G401 (cell line): ENCODE measurements around the gene C11orf86. TPM values are rescaled to one million over a fixed set of nuclear protein-coding genes. Genes with fewer than 3 reads are reported as not detected.
A peak's percentile ranks its signal among the peaks of the same experiment; 100 is the strongest.
"Not testable (repeated sequence)": the region's sequence is repeated elsewhere in the genome, so short reads cannot be mapped to it uniquely, and the experiment has no call there.

Experiments
- DNase-seq: peaks from one replicate; pipeline ENCODE4 v3.0.0-alpha.2; 2015; ENCODE audit warnings: low spot score
- in situ Hi-C: cut with HindIII; loops from 2 replicates; pipeline ENCODE4 v1.10.0; 2016; ENCODE audit warnings: low sequenced_read_pairs, mixed read lengths
- total RNA-seq: library from RNA; depleted of rRNA; stranded (reverse); fragments of >200 nt; shearing (Covaris generic); gene quantifications from 2 replicates; pipeline ENCODE4 v1.2.3, GENCODE V29; 2014; rRNA removed

C11orf86 gene
- not detected in 2 replicates for total RNA-seq

GRCh38 chr11:66974724-66975404, at the start of gene C11orf86:
C11orf86 (plus strand) TSS chr11:66975304; CDS start chr11:66975363, 59 bp downstream.
- in situ Hi-C loops = loop anchor here (5.0 kb wide), 1 partner anchor 48 kb away; no protein-coding TSS in a partner anchor
- no peak for DNase-seq

- no peak for DNase-seq
- in situ Hi-C loops = loop anchor here (5.0 kb wide), 1 partner anchor 43 kb away; no protein-coding TSS in a partner anchor
Observed at GRCh38 chr11:66929753-66930152, 45.4 kb upstream of the C11orf86 start.

- in situ Hi-C loops = no loop called here
- DNase-seq = no peak
Observed at GRCh38 chr11:66932543-66932942, 42.6 kb upstream of the C11orf86 start.

- in situ Hi-C loops = no loop called here
- DNase-seq = no peak
Observed at GRCh38 chr11:66933531-66933930, 41.6 kb upstream of the C11orf86 start.

GRCh38 chr11:66934950-66935779, 39.9 kb upstream of the C11orf86 start:
- in situ Hi-C loops = no loop called here
- peak; percentile 59 for DNase-seq

GRCh38 chr11:66936311-66936711, 38.8 kb upstream of the C11orf86 start:
- in situ Hi-C loops = no loop called here
- DNase-seq = no peak

- no peak for DNase-seq
- in situ Hi-C loops = no loop called here
Observed at GRCh38 chr11:66937193-66937733, 37.8 kb upstream of the C11orf86 start.

- no peak for DNase-seq
- in situ Hi-C loops = no loop called here
Observed at GRCh38 chr11:66938582-66939135, 36.4 kb upstream of the C11orf86 start.

- in situ Hi-C loops = no loop called here
Observed at GRCh38 chr11:66950112-66950535, 25.0 kb upstream of the C11orf86 start.

GRCh38 chr11:66951135-66951534, 24.0 kb upstream of the C11orf86 start:
- DNase-seq = no peak
- in situ Hi-C loops = no loop called here

More at GRCh38 chr11:66950112-66950535, 25.0 kb upstream of the C11orf86 start:
- peak; percentile 78 for DNase-seq

- DNase-seq = peak; percentile 60
- in situ Hi-C loops = no loop called here
Observed at GRCh38 chr11:66951927-66952337, 23.2 kb upstream of the C11orf86 start.

- in situ Hi-C loops = no loop called here
- no peak for DNase-seq
Observed at GRCh38 chr11:66953081-66953833, 21.8 kb upstream of the C11orf86 start.

- DNase-seq = no peak
- in situ Hi-C loops = no loop called here
Observed at GRCh38 chr11:66956689-66957290, 18.3 kb upstream of the C11orf86 start.

- in situ Hi-C loops = no loop called here
- no peak for DNase-seq
Observed at GRCh38 chr11:66957971-66958231, 17.2 kb upstream of the C11orf86 start.

GRCh38 chr11:66958232-66958955, 16.7 kb upstream of the C11orf86 start, which contains the start of gene PC:
PC (minus strand) TSS chr11:66958383; CDS start chr11:66872159, 86,224 bp downstream.
- DNase-seq = peak; percentile 100
- in situ Hi-C loops = no loop called here

- in situ Hi-C loops = no loop called here
- DNase-seq = peak; percentile 46
Observed at GRCh38 chr11:66958956-66959274, 16.2 kb upstream of the C11orf86 start.

GRCh38 chr11:66961691-66962213, 13.4 kb upstream of the C11orf86 start:
- in situ Hi-C loops = not testable (repeated sequence)

GRCh38 chr11:66962247-66962646, 12.9 kb upstream of the C11orf86 start:
- in situ Hi-C loops = no loop called here
- no peak for DNase-seq

More at GRCh38 chr11:66961691-66962213, 13.4 kb upstream of the C11orf86 start:
- DNase-seq = not testable (repeated sequence)
